ENCODE data around the gene DMD.

- no peak for TF ChIP-seq POLR2AphosphoS5 (IDR thresholded peaks at IDR 0.05)
- TF ChIP-seq CTCF (IDR thresholded peaks at IDR 0.05): peak in 3 of 4 experiments; percentile 19 to 35 (median 28)
- TF ChIP-seq EP300 (IDR thresholded peaks at IDR 0.05): no peak
- TF ChIP-seq POLR2A (IDR thresholded peaks at IDR 0.05): no peak
Observed at GRCh38 chrX:31658360-31658759, 1553.0 kb downstream of the DMD start.

All from sigmoid colon (tissue), 4 donors.